Progenitor cell of endocrine pancreas (in vitro differentiated cells): Measurements from ENCODE around the gene NEURL1. TPM values are rescaled to one million over a fixed set of nuclear protein-coding genes. Genes with fewer than 3 reads are reported as not detected.
A peak's percentile ranks its signal among the peaks of the same experiment; 100 is the strongest.

Source experiments
- DNase-seq: peaks from one replicate; pipeline ENCODE4 v3.0.0; 2021; ENCODE audit warnings: low spot score; ENCODE audit not compliant: unreplicated experiment
- H3K27ac Mint-ChIP-seq: 2 replicates; pipeline ENCODE4 v1.8.0; 2021; ENCODE audit warnings: mild to moderate bottlenecking, moderate library complexity, mixed read lengths
- H3K27me3 Mint-ChIP-seq: 2 replicates; pipeline ENCODE4 v1.8.0; 2021; ENCODE audit warnings: mixed read lengths
- H3K36me3 Mint-ChIP-seq: 2 replicates; pipeline ENCODE4 v1.8.0; 2022; ENCODE audit warnings: mixed read lengths; ENCODE audit not compliant: insufficient read depth
- H3K4me1 Mint-ChIP-seq: 2 replicates; pipeline ENCODE4 v1.8.0; 2021; ENCODE audit warnings: low read depth, mixed read lengths
- H3K4me3 Mint-ChIP-seq: 2 replicates; pipeline ENCODE4 v1.8.0; 2021; ENCODE audit warnings: low read depth, mild to moderate bottlenecking, moderate library complexity, mixed read lengths
- H3K9me3 Mint-ChIP-seq: 2 replicates; pipeline ENCODE4 v1.8.0; 2021; ENCODE audit warnings: low read depth, mixed read lengths
- total RNA-seq: library from RNA; stranded (reverse); gene quantifications from 2 replicates; pipeline ENCODE4 v1.2.1, GENCODE V29; 2021
- TF ChIP-seq, protein P1 (sequence below): fragments of 200-600 bp; sonication (generic); IDR thresholded peaks from one replicate; pipeline ENCODE4 v1.5.0; 2021; ENCODE audit warnings: antibody characterized with exemption, mild to moderate bottlenecking; ENCODE audit not compliant: unreplicated experiment

NEURL1 gene
- total RNA-seq, 1 donor from 2014 or later = 21.5 TPM

DNA sequence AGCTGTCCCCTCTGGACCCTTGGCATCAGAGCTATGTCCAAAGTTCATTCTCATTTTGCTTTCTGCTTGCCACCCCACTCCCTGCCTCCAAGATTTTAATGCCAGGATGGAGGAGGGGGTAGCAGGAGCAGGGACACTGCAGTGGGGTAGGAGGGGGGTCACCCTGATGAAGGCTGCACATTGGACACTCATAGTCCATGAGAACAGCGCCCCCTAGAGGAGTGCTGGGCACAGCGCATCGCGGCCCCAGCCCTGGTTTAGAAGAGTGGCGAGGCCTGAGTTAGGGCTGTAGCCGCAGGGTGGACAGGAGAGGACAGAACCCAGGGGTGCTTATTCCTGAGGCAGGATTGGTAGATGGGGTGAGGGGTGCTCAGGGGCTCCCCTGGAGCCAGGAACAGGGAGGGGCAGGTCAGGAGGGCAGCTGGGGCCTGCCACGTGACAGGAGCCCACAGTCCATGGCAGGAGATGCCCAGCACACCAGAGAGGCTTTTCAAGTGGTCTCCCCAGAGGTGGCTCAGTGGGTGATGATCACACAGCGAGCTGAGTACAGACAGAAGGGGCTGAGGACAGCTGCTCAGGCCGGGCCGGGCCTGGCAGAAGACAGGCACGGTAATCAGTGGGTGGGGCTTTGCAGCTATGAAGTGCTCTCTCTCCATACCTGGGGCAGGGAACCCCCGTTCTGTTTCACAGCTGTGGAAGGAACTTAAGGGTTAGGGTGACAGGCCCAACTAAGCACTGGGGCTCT, 71.4 kb downstream of the NEURL1 start:
- Mint-ChIP-seq H3K4me1 (peaks cover 5% of the 10 kb centered on the region), H3K27ac (peak overlapping the region; percentile 66), H3K9me3 (no peaks in the 10 kb centered on the region), H3K36me3 (no peaks in the 10 kb centered on the region), H3K4me3 (no peak overlapping the region), H3K27me3 (peaks cover 10% of the 10 kb centered on the region)
- no peak for DNase-seq
- TF ChIP-seq, protein P1, sequence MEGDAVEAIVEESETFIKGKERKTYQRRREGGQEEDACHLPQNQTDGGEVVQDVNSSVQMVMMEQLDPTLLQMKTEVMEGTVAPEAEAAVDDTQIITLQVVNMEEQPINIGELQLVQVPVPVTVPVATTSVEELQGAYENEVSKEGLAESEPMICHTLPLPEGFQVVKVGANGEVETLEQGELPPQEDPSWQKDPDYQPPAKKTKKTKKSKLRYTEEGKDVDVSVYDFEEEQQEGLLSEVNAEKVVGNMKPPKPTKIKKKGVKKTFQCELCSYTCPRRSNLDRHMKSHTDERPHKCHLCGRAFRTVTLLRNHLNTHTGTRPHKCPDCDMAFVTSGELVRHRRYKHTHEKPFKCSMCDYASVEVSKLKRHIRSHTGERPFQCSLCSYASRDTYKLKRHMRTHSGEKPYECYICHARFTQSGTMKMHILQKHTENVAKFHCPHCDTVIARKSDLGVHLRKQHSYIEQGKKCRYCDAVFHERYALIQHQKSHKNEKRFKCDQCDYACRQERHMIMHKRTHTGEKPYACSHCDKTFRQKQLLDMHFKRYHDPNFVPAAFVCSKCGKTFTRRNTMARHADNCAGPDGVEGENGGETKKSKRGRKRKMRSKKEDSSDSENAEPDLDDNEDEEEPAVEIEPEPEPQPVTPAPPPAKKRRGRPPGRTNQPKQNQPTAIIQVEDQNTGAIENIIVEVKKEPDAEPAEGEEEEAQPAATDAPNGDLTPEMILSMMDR = peak; percentile 63

DNA sequence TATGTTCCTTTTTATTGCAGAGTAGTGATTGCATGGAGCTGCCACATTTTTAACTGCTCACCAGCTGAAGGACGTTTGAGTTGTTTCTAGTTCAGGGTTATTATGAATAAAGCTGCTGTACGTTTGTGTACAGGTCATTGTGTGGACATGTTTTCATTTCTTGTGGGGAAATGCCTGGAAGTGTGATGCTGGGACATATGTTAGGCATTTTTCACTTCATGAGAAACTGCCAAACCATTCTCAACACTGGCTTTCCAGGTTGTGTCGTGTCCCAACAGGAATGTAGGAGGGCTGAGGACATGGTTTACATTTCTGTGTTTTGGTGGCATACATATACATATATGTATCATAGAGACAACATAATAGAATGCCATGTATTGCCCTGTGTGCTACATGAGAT, 73.0 kb downstream of the NEURL1 start:
- H3K4me1 Mint-ChIP-seq = peaks cover 5% of the 10 kb centered on the region
- peak overlapping the region; percentile 8 for H3K27ac Mint-ChIP-seq
- H3K36me3 Mint-ChIP-seq = no peaks in the 10 kb centered on the region
- no peaks in the 10 kb centered on the region for H3K9me3 Mint-ChIP-seq
- TF ChIP-seq, protein P1 = no peak
- peaks cover 5% of the 10 kb centered on the region for H3K27me3 Mint-ChIP-seq
- no peak for DNase-seq
- no peak overlapping the region for H3K4me3 Mint-ChIP-seq

DNA sequence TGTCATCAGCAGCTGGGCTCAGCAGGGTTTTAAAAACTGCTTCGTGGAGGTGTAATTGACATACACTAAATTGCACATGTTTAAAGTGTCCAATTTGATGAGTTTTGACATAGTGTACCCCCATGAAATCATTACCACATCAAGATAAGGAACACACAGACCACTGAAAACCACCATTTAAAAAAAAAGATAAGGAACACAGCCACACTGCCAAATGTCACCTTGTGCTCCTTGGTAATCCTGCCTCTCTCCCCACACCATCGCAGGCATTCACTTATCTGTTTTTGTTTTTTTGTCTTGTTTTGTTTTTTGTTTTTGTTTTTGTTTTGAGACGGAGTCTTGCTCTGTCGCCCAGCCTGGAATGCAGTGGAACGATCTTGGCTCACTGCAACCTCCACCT, 75.0 kb downstream of the NEURL1 start:
- Mint-ChIP-seq H3K27ac (peak overlapping the region; percentile 23), H3K36me3 (no peaks in the 10 kb centered on the region), H3K9me3 (no peaks in the 10 kb centered on the region), H3K4me3 (no peak overlapping the region), H3K4me1 (peaks cover 7% of the 10 kb centered on the region), H3K27me3 (peaks cover 5% of the 10 kb centered on the region)
- no peak for DNase-seq
- TF ChIP-seq, protein P1 = no peak

DNA sequence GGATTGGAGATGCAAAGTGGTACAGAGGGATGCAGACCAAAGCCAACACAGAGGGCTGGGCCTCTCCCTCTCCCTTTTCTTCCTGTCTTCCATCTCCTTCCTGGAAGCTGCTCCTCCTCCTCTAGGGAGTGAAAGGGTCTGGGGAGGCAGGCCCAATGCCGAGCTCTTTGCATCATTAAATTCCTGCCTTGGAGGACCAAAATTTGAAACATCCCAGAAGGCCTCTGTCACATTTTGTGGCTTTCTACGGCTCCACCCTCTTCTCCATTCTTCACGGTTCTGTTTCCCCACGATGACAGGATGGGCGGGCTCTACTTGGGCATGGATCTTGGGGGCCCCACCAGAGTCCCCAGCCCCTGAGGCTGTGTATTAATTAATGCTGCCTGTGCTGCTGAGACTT, 76.4 kb downstream of the NEURL1 start:
- Mint-ChIP-seq H3K9me3 (no peaks in the 10 kb centered on the region), H3K4me3 (no peak overlapping the region), H3K27ac (no peak overlapping the region), H3K36me3 (no peaks in the 10 kb centered on the region), H3K4me1 (peaks cover 14% of the 10 kb centered on the region), H3K27me3 (peaks cover 5% of the 10 kb centered on the region)
- DNase-seq = no peak
- TF ChIP-seq, protein P1 = no peak

DNA sequence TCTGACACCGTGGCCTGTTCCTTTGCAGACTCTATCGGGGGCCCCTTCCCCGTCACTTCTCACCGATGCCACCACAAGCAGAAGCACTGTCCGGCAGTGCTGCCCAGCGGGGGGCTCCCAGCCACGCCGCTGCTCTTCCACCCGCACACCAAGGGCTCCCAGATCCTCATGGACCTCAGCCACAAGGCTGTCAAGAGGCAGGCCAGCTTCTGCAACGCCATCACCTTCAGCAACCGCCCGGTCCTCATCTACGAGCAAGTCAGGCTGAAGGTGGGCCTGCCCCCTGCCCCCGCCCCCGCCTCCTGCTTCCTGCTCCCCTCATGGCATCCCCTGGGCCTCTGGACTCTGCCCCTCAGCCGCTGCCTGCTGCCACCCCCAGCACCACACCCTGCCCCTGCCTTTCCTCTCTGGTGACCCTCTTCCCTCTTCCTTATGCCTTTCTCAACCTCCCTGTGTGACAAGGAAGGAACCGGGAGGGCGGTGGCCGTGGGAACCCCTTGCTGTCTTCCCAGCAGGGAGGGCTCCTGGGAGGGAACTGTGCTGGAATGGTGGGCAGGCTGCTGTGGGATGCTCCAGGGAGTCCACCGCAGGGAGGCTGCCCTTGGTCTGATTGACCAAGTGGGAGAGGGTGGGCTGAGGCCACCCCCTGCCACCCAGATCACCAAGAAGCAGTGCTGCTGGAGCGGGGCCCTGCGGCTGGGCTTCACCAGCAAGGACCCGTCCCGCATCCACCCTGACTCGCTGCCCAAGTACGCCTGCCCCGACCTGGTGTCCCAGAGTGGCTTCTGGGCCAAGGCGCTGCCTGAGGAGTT, 77.5 kb downstream of the NEURL1 start:
- no peak for DNase-seq
- Mint-ChIP-seq H3K27ac (peak overlapping the region; percentile 49), H3K4me1 (peaks cover 22% of the 10 kb centered on the region), H3K4me3 (no peak overlapping the region), H3K36me3 (no peaks in the 10 kb centered on the region), H3K27me3 (peaks cover 5% of the 10 kb centered on the region), H3K9me3 (no peaks in the 10 kb centered on the region)
- TF ChIP-seq, protein P1 = no peak
